ENCODE measurements around the gene RNF114. TPM values are rescaled to one million over a fixed set of nuclear protein-coding genes. Genes with fewer than 3 reads are reported as not detected.

The RNF114 gene
- total RNA-seq, 2 donors from 2014 or later = 82.0 to 181 TPM

- Histone ChIP-seq H3K27me3 (no peaks in the 10 kb centered on the region), H3K27ac (no peak overlapping the region), H3K4me3 (no peak overlapping the region), H3K36me3 (replicated peaks in 1 of 2; ENCODE audit: insufficient read depth in 1 of 2, low read depth in 2 of 2) (no peaks in the 10 kb centered on the region), H3K4me1 (peaks cover 21% of the 10 kb centered on the region), H3K9me3 (no peaks in the 10 kb centered on the region)
- ATAC-seq (no peak), DNase-seq (no peak)
- TF ChIP-seq CTCF (IDR thresholded peaks at IDR 0.05) (no peak), POLR2A (IDR thresholded peaks at IDR 0.05) (peak in 1 of 3 donors; percentile 5)
- intact Hi-C loops (cut with DNase I) = no loop called here
- WGBS, 2 donors = 53 to 67% methylated on average over 3 of the region's 3 CpGs
Observed at GRCh38 chr20:49978685-49979029, 42.5 kb downstream of the RNF114 start.

GRCh38 chr20:49979030-49979832, 43.0 kb downstream of the RNF114 start:
- DNase-seq (peak in 3 of 4 donors; percentile 36 to 53 (median 45)), ATAC-seq (no peak)
- intact Hi-C loops (cut with DNase I) = no loop called here
- Histone ChIP-seq H3K27me3 (no peaks in the 10 kb centered on the region), H3K4me1 (peaks cover 21% of the 10 kb centered on the region), H3K9me3 (no peaks in the 10 kb centered on the region), H3K36me3 (replicated peaks in 1 of 2; ENCODE audit: insufficient read depth in 1 of 2, low read depth in 2 of 2) (no peaks in the 10 kb centered on the region), H3K27ac (no peak overlapping the region), H3K4me3 (no peak overlapping the region)
- WGBS, 2 donors = 20 to 66% methylated on average over 8 to 27 of the region's 37 CpGs
- TF ChIP-seq POLR2A (IDR thresholded peaks at IDR 0.05) (no peak), CTCF (IDR thresholded peaks at IDR 0.05) (peak; percentile 88 to 100 (median 94))

- TF ChIP-seq POLR2A (IDR thresholded peaks at IDR 0.05) (no peak), CTCF (IDR thresholded peaks at IDR 0.05) (no peak)
- Histone ChIP-seq H3K36me3 (replicated peaks in 1 of 2; ENCODE audit: insufficient read depth in 1 of 2, low read depth in 2 of 2) (no peaks in the 10 kb centered on the region), H3K9me3 (no peaks in the 10 kb centered on the region), H3K4me3 (no peak overlapping the region), H3K4me1 (peaks cover 21% of the 10 kb centered on the region), H3K27ac (no peak overlapping the region), H3K27me3 (no peaks in the 10 kb centered on the region)
- intact Hi-C loops (cut with DNase I) = loop anchor here (5.0 kb wide), 1 partner anchor 87 kb away; no protein-coding TSS in a partner anchor
- DNase-seq (no peak), ATAC-seq (no peak)
- 75 to 82% methylated on average over 11 of the region's 11 CpGs for WGBS, 2 donors
Observed at GRCh38 chr20:49980140-49981008, 44.2 kb downstream of the RNF114 start.

GRCh38 chr20:49981218-49982071, 45.2 kb downstream of the RNF114 start:
- Histone ChIP-seq H3K27ac (peak overlapping the region in 1 of 4 donors; percentile 9), H3K4me1 (peaks cover 21% of the 10 kb centered on the region), H3K27me3 (no peaks in the 10 kb centered on the region), H3K9me3 (no peaks in the 10 kb centered on the region), H3K4me3 (no peak overlapping the region), H3K36me3 (replicated peaks in 1 of 2; ENCODE audit: insufficient read depth in 1 of 2, low read depth in 2 of 2) (no peaks in the 10 kb centered on the region)
- no peak for ATAC-seq
- TF ChIP-seq POLR2A (IDR thresholded peaks at IDR 0.05) = no peak
- intact Hi-C loops (cut with DNase I) = loop anchor here (5.0 kb wide), 1 partner anchor 86 kb away; no protein-coding TSS in a partner anchor
- no peak for DNase-seq
- WGBS, 2 donors = 88% methylated on average over 20 to 23 of the region's 23 CpGs
